Measurements from ENCODE around the gene SIGLEC14. TPM values are rescaled to one million over a fixed set of nuclear protein-coding genes. Genes with fewer than 3 reads are reported as not detected.
A peak's percentile ranks its signal among the peaks of the same experiment; 100 is the strongest.

The SIGLEC14 gene
- total RNA-seq, 6 experiments from 2014 or later: 2.9 to 6.1 (median 3.4) TPM; not detected in 2

- DNase-seq (no peak), ATAC-seq (no peak)
- Histone ChIP-seq H3K4me1 (peaks cover 0 to 12% (median 3%) of the 10 kb centered on the region in 4 donors), H3K27me3 (no peaks in the 10 kb centered on the region), H3K27ac (no peak overlapping the region), H3K36me3 (no peaks in the 10 kb centered on the region), H3K4me3 (peak overlapping the region; percentile 30 to 62 (median 60)), H3K9me3 (no peaks in the 10 kb centered on the region)
- no peak for TF ChIP-seq POLR2A (IDR thresholded peaks at IDR 0.05)
- TF ChIP-seq CTCF (IDR thresholded peaks at IDR 0.05): no peak
- intact Hi-C loops (cut with DNase I): loop anchor here (5.0 to 10.0 kb wide), 2 partner anchors 479 to 486 kb away; partner anchors contain the start of gene CTU1 (in 1 of the 2)
- WGBS (ENCODE audit: insufficient coverage, low coverage, low lambda C conversion rate, missing lambda C conversion rate): 21% methylated on average over 7 of the region's 10 CpGs
These were observed 53.3 kb downstream of the SIGLEC14 start for GRCh38 chr19:51593138-51593890.

MicroRNAs within 50 kb of the gene (microRNA counts, 767-probe panel; counts per million panel counts)
- microRNA hsa-let-7e-5p: 12,646 counts per million, percentile 81 among the panel's probes with 10 or more counts
- microRNA hsa-miR-125a-3p: 237 counts per million
- microRNA hsa-miR-125a-5p: 11,486 counts per million, percentile 67 among the panel's probes with 10 or more counts
- 9,063 counts per million, percentile 46 among the panel's probes with 10 or more counts for microRNA hsa-miR-99b-5p

Small RNA genes within 50 kb of the gene (microRNA-seq; reads per million reads assigned to microRNA genes)
- gene MIR125A (1,062 to 1,430 reads per million in 2 donors), gene MIR99B (1,968 to 2,902 reads per million in 2 donors), gene MIRLET7E (3,407 to 4,112 reads per million in 2 donors)

Small RNA genes within 50 kb of the gene (small RNA-seq; reads per million reads assigned to genes)
- 0 reads per million in 2 experiments for gene AC018755.2
- gene MIR125A: 0 reads per million in 2 experiments
- gene MIR99B: 0.10 to 0.13 reads per million in 2 experiments
- gene MIRLET7E: 0 reads per million in 2 experiments

Other genes starting within 250 kb of the SIGLEC14 start
- gene SIGLEC10, start 229.2 kb downstream of the SIGLEC14 start, total RNA-seq: 10 to 100 TPM in 2 of 6 experiments, 1 to 10 TPM in 4; 2.0 to 12.4 (median 5.6) TPM
- gene SIGLEC8, start 188.4 kb downstream of the SIGLEC14 start, total RNA-seq: 1 to 10 TPM in 1 of 6 experiments, under 1 TPM in 5; 0.31 to 1.4 (median 0.71) TPM
- not detected for gene CEACAM18, start 168.3 kb downstream of the SIGLEC14 start, total RNA-seq
- gene SIGLEC12, start 145.0 kb downstream of the SIGLEC14 start, total RNA-seq: under 1 TPM in 5 of 6 experiments, not detected in 1; 0.12 to 0.63 (median 0.33) TPM
- not detected for gene SIGLEC6, start 115.2 kb downstream of the SIGLEC14 start, total RNA-seq
- 1 to 10 TPM; 1.2 to 5.2 (median 4.4) TPM for gene ZNF175, start 75.5 kb downstream of the SIGLEC14 start, total RNA-seq
- 1 to 10 TPM in 1 of 6 experiments, under 1 TPM in 2, not detected in 3; 0.89 to 1.1 (median 0.92) TPM for gene SIGLEC5, start 16.4 kb downstream of the SIGLEC14 start, total RNA-seq
- 1 to 10 TPM in 5 of 6 experiments, under 1 TPM in 1; 0.98 to 4.7 (median 2.3) TPM for gene SPACA6, start 46.5 kb upstream of the SIGLEC14 start, total RNA-seq
- not detected for gene HAS1, start 77.2 kb upstream of the SIGLEC14 start, total RNA-seq
- 1 to 10 TPM; 1.1 to 9.0 (median 5.2) TPM for gene FPR1, start 105.1 kb upstream of the SIGLEC14 start, total RNA-seq
- 1 to 10 TPM in 3 of 6 experiments, under 1 TPM in 3; 0.75 to 1.6 (median 1.1) TPM for gene FPR2, start 114.4 kb upstream of the SIGLEC14 start, total RNA-seq
- gene FPR3, start 148.3 kb upstream of the SIGLEC14 start, total RNA-seq: 10 to 100 TPM in 1 of 6 experiments, 1 to 10 TPM in 5; 2.2 to 13.9 (median 4.6) TPM
- gene ZNF577, start 241.1 kb upstream of the SIGLEC14 start, total RNA-seq: 1 to 10 TPM; 1.4 to 6.6 (median 3.8) TPM